HEK293T (cell line): Measurements from ENCODE around the gene THSD1.

Experiments
- FOXM1 ChIP-seq: fragments of 450-650 bp; IDR thresholded peaks from 2 replicates; pipeline ENCODE4 v1.6.1; 2017; ENCODE audit warnings: mild to moderate bottlenecking, borderline replicate concordance
- HDGF ChIP-seq: fragments of 450-650 bp; IDR thresholded peaks from 2 replicates; pipeline ENCODE4 v1.6.1; 2017; ENCODE audit warnings: antibody characterized with exemption, borderline replicate concordance
- SP1 ChIP-seq: fragments of 450-650 bp; IDR thresholded peaks from 2 replicates; pipeline ENCODE4 v1.6.1; 2017

GRCh38 chr13:52344108-52344507 lies 61.9 kb downstream of the THSD1 start:
- TF ChIP-seq SP1 (no peak), HDGF (no peak), FOXM1 (no peak)
